ENCODE measurements around the gene SGCD. TPM values are rescaled to one million over a fixed set of nuclear protein-coding genes. Genes with fewer than 3 reads are reported as not detected.

SGCD gene
- total RNA-seq, 3 donors from 2014 or later, result 3.1 to 15.4 (median 6.2) TPM

- H3K36me3 ChIP-seq, result no peaks in the 10 kb centered on the region
- intact Hi-C loops (cut with DNase I; ENCODE audit: low total_unique reads), result no loop called here
- H3K4me3 ChIP-seq, result no peak overlapping the region
- DNase-seq (ENCODE audit: low spot score in 2 of 2), result no peak
- H3K4me1 ChIP-seq, result no peaks in the 10 kb centered on the region
- no peaks in the 10 kb centered on the region for H3K9me3 ChIP-seq
- no peak overlapping the region for H3K27ac ChIP-seq
- no peaks in the 10 kb centered on the region for H3K27me3 ChIP-seq
- TF ChIP-seq POLR2AphosphoS5 (IDR thresholded peaks at IDR 0.05) (no peak), CTCF (IDR thresholded peaks at IDR 0.05) (no peak), POLR2A (IDR thresholded peaks at IDR 0.05) (no peak)
Observed at GRCh38 chr5:156339139-156339841, 12.3 kb downstream of the SGCD start.

GRCh38 chr5:156340893-156341292 lies 13.9 kb downstream of the SGCD start:
- no peak overlapping the region for H3K27ac ChIP-seq
- TF ChIP-seq CTCF (IDR thresholded peaks at IDR 0.05), result no peak
- no peak for TF ChIP-seq POLR2AphosphoS5 (IDR thresholded peaks at IDR 0.05)
- TF ChIP-seq POLR2A (IDR thresholded peaks at IDR 0.05), result no peak
- H3K27me3 ChIP-seq, result no peaks in the 10 kb centered on the region
- intact Hi-C loops (cut with DNase I; ENCODE audit: low total_unique reads), result no loop called here
- no peaks in the 10 kb centered on the region for H3K9me3 ChIP-seq
- no peaks in the 10 kb centered on the region for H3K4me1 ChIP-seq
- H3K4me3 ChIP-seq, result no peak overlapping the region
- DNase-seq (ENCODE audit: low spot score in 2 of 2), result no peak
- H3K36me3 ChIP-seq, result no peaks in the 10 kb centered on the region

- no peak overlapping the region for H3K4me3 ChIP-seq
- H3K4me1 ChIP-seq, result no peaks in the 10 kb centered on the region
- no peaks in the 10 kb centered on the region for H3K27me3 ChIP-seq
- no peaks in the 10 kb centered on the region for H3K36me3 ChIP-seq
- H3K9me3 ChIP-seq, result no peaks in the 10 kb centered on the region
- no peak overlapping the region for H3K27ac ChIP-seq
- no peak for DNase-seq (ENCODE audit: low spot score in 2 of 2)
- no peak for TF ChIP-seq POLR2A (IDR thresholded peaks at IDR 0.05)
- TF ChIP-seq POLR2AphosphoS5 (IDR thresholded peaks at IDR 0.05), result no peak
- TF ChIP-seq CTCF (IDR thresholded peaks at IDR 0.05), result no peak
- intact Hi-C loops (cut with DNase I; ENCODE audit: low total_unique reads), result no loop called here
Observed at GRCh38 chr5:156350256-156350655, 23.3 kb downstream of the SGCD start.

GRCh38 chr5:156351423-156351822 lies 24.5 kb downstream of the SGCD start:
- H3K36me3 ChIP-seq, result no peaks in the 10 kb centered on the region
- no peak for TF ChIP-seq POLR2AphosphoS5 (IDR thresholded peaks at IDR 0.05)
- TF ChIP-seq CTCF (IDR thresholded peaks at IDR 0.05), result no peak
- TF ChIP-seq POLR2A (IDR thresholded peaks at IDR 0.05), result no peak
- H3K9me3 ChIP-seq, result no peaks in the 10 kb centered on the region
- no peak for DNase-seq (ENCODE audit: low spot score in 2 of 2)
- H3K27me3 ChIP-seq, result no peaks in the 10 kb centered on the region
- no peaks in the 10 kb centered on the region for H3K4me1 ChIP-seq
- no peak overlapping the region for H3K4me3 ChIP-seq
- intact Hi-C loops (cut with DNase I; ENCODE audit: low total_unique reads), result no loop called here
- no peak overlapping the region for H3K27ac ChIP-seq

GRCh38 chr5:156354571-156354970 lies 27.6 kb downstream of the SGCD start:
- Histone ChIP-seq H3K9me3 (no peaks in the 10 kb centered on the region), H3K27me3 (no peaks in the 10 kb centered on the region), H3K4me3 (no peak overlapping the region), H3K27ac (no peak overlapping the region), H3K36me3 (no peaks in the 10 kb centered on the region), H3K4me1 (no peaks in the 10 kb centered on the region)
- no peak for DNase-seq (ENCODE audit: low spot score in 2 of 2)
- intact Hi-C loops (cut with DNase I; ENCODE audit: low total_unique reads), result no loop called here
- TF ChIP-seq CTCF (IDR thresholded peaks at IDR 0.05) (no peak), POLR2AphosphoS5 (IDR thresholded peaks at IDR 0.05) (no peak), POLR2A (IDR thresholded peaks at IDR 0.05) (no peak)
